K562 (cell line): ENCODE measurements around the gene BMPER. TPM values are rescaled to one million over a fixed set of nuclear protein-coding genes. Genes with fewer than 3 reads are reported as not detected.

Experiments
- ATAC-seq: fragments of 200-7000 bp; cut with Tn5 transposase; 3 replicates; pipeline ENCODE4 v1.9.1; 2020; ENCODE audit warnings: moderate library complexity
- BruUV-seq: library from RNA; stranded (reverse); fragments of 400-500 nt; replicated peaks from 2 replicates; lab custom pipeline; 2021; lab: Mats Ljungman, UMichigan
- CTCF ChIA-PET: fragments of 300-600 bp; formaldehyde crosslinking; extraction: SDS; loops from one replicate; lab custom pipeline; 2021; ENCODE audit warnings: low intra/inter-chr PET ratio; lab: Yijun Ruan, JAX
- POLR2A ChIA-PET: fragments of 300-600, 350-650 bp; sonication (Branson Sonifier 250); formaldehyde crosslinking; extraction: SDS; loops from one replicate; lab custom pipeline; 2021; ENCODE audit warnings: antibody characterized with exemption, inconsistent platforms; lab: Yijun Ruan, JAX
- DNase-seq, 4 experiments: peaks; one replicate each; pipeline versions ENCODE4 v3.0.0 to v3.0.0-alpha.2; 2011 to 2018; ENCODE audit warnings: low spot score in 3 of 4, mixed read lengths in 3 of 4; ENCODE audit errors: extremely low read depth in 1 of 4
- FAIRE-seq: peaks from 2 replicates; lab custom pipeline; 2011; peaks lifted over from hg19 to GRCh38; lab: Jason Lieb, UNC
- H2AFZ ChIP-seq: 2 replicates; pipeline ENCODE4 v1.6.0; 2011; ENCODE audit warnings: low read depth, low read length, control low read depth, inconsistent platforms
- H3K27ac ChIP-seq: fragments of 200-600 bp; 3 replicates; pipeline ENCODE4 v1.8.0; 2011; ENCODE audit warnings: low read depth, mild to moderate bottlenecking, control low read depth, inconsistent platforms, low read length, moderate library complexity, mixed read lengths; ENCODE audit errors: extremely low read depth
- H3K27me3 ChIP-seq, 2 experiments: fragments of 300-600 bp in 1 of 2; 2 replicates in 1 of 2; 3 replicates in 1 of 2; pipeline versions ENCODE4 v1.6.0 to v1.8.0; 2011; ENCODE audit warnings: inconsistent platforms in 2 of 2, low read length in 2 of 2, mild to moderate bottlenecking in 1 of 2, mixed read lengths in 1 of 2, moderate library complexity in 1 of 2; ENCODE audit not compliant: control insufficient read depth in 2 of 2, insufficient read depth in 2 of 2
- H3K36me3 ChIP-seq: fragments of 300-600 bp; 3 replicates; pipeline ENCODE4 v1.8.0; 2011; ENCODE audit warnings: mild to moderate bottlenecking, low read length, inconsistent platforms; ENCODE audit not compliant: control insufficient read depth, insufficient read depth
- H3K4me1 ChIP-seq, 2 experiments: fragments of 200-600 bp in 1 of 2; replicated peaks in 1 of 2; 2 replicates in 1 of 2; 3 replicates in 1 of 2; pipeline versions ENCODE4 v1.5.1 to v1.8.0; 2011; ENCODE audit warnings: inconsistent platforms in 2 of 2, low read length in 2 of 2, mild to moderate bottlenecking in 1 of 2, mixed read lengths in 1 of 2, moderate library complexity in 1 of 2; ENCODE audit not compliant: control insufficient read depth in 2 of 2, insufficient read depth in 2 of 2
- H3K4me2 ChIP-seq: 2 replicates; pipeline ENCODE4 v1.6.1; 2011; ENCODE audit warnings: low read length, control low read depth, inconsistent platforms, mixed read lengths; ENCODE audit not compliant: insufficient read depth
- H3K4me3 ChIP-seq: fragments of 200-600 bp; sonication (generic), shearing (Covaris generic); 2 replicates; pipeline ENCODE4 v1.5.1; 2016; ENCODE audit warnings: control low read depth, inconsistent platforms
- H3K79me2 ChIP-seq: fragments of 200-600 bp; 3 replicates; pipeline ENCODE4 v1.8.0; 2011; ENCODE audit warnings: low read length, inconsistent platforms; ENCODE audit not compliant: control insufficient read depth, insufficient read depth
- H3K9ac ChIP-seq, 2 experiments: 2 replicates each; pipeline versions ENCODE4 v1.6.0 to v1.6.1; 2011; ENCODE audit warnings: low read depth in 2 of 2, low read length in 2 of 2, control low read depth in 1 of 2, inconsistent platforms in 1 of 2, mild to moderate bottlenecking in 1 of 2, mixed read lengths in 1 of 2; ENCODE audit not compliant: insufficient read depth in 1 of 2
- H3K9me1 ChIP-seq: one replicate; pipeline ENCODE4 v1.6.0; 2011; ENCODE audit warnings: inconsistent platforms, mild to moderate bottlenecking, low read length, moderate library complexity; ENCODE audit not compliant: control insufficient read depth, insufficient read depth
- H3K9me3 ChIP-seq: replicated peaks from 2 replicates; pipeline ENCODE4 v1.5.1; 2011; ENCODE audit warnings: low read depth, low read length, inconsistent platforms; ENCODE audit not compliant: control insufficient read depth, insufficient read depth
- H4K20me1 ChIP-seq: replicated peaks from 2 replicates; pipeline ENCODE4 v1.6.1; 2011; ENCODE audit warnings: low read length, inconsistent platforms, mixed read lengths; ENCODE audit not compliant: control insufficient read depth, insufficient read depth
- ATF1 ChIP-seq, 2 experiments: fragments of 450-650 bp in 1 of 2; IDR thresholded peaks; 2 replicates each; pipeline ENCODE4 v1.6.1; 2016; ENCODE audit warnings: missing compliant biosample characterization in 1 of 2, missing genetic modification characterization in 1 of 2
- CBX8 ChIP-seq: fragments of 200-600 bp; sonication (generic); IDR thresholded peaks from 2 replicates; pipeline ENCODE4 v1.6.1; 2012; ENCODE audit warnings: borderline replicate concordance, mixed run types, low read depth, mild to moderate bottlenecking, moderate library complexity, mixed read lengths, low read length, control low read depth, inconsistent platforms; ENCODE audit not compliant: poor library complexity, severe bottlenecking; ENCODE audit errors: extremely low read depth
- CSDE1 ChIP-seq, 2 experiments: fragments of 450-650 bp; IDR thresholded peaks; 2 replicates each; pipeline ENCODE4 v1.6.1; 2016; ENCODE audit warnings: mild to moderate bottlenecking in 1 of 2
- HSF4 ChIP-seq: fragments of 250-450 bp; sonication (Bioruptor Pico); IDR thresholded peaks from 2 replicates; pipeline ENCODE4 v2.1.2; 2022; ENCODE audit warnings: mild to moderate bottlenecking, moderate library complexity, borderline replicate concordance
- NUFIP1 ChIP-seq: fragments of 450-650 bp; IDR thresholded peaks from 2 replicates; pipeline ENCODE4 v1.6.1; 2018; ENCODE audit not compliant: partially characterized antibody
- ZNF408 ChIP-seq: fragments of 250-450 bp; sonication (Bioruptor Pico); IDR thresholded peaks from 2 replicates; pipeline ENCODE4 v1.4.0; 2020; ENCODE audit warnings: low read depth, mild to moderate bottlenecking, moderate library complexity
- WGBS: fragments of 100-300 bp; shearing (Covaris generic); methylation state at CpG from one replicate; pipeline ENCODE4 v1.1.6; 2016; ENCODE audit warnings: low coverage, mixed read lengths; ENCODE audit not compliant: insufficient coverage; ENCODE audit errors: missing lambda C conversion rate; 5-methylcytosine and 5-hydroxymethylcytosine counted together
- in situ Hi-C: fragments of 300-500 bp; cut with MboI; formaldehyde crosslinking; loops from 4 replicates; pipeline ENCODE4 v1.15.0; 2018; ENCODE audit warnings: inconsistent platforms, mixed read lengths
- intact Hi-C: fragments of 100-400 bp; cut with micrococcal nuclease; formaldehyde crosslinking; loops from 2 replicates; pipeline ENCODE4 v1.14.2; 2022
- polyA plus RNA-seq, 8 experiments: library from polyadenylated mRNA; depleted of rRNA in 4 of 8; stranded (reverse) in 5 of 8; unstranded in 3 of 8; fragments of >200 nt; fragmentation: Nextera tagmentation in 2 of 8; fragmentation: Illumina TruSeq in 1 of 8; extraction: Ambion mirVana in 2 of 8; extraction: Trizol in 1 of 8; gene quantifications; 2 replicates each; pipeline versions ENCODE4 v1.2.1 to v1.2.3, GENCODE V29; 2011 to 2014; ENCODE audit warnings: inconsistent platforms in 1 of 8, missing spikeins in 1 of 8
- total RNA-seq, 7 experiments: library from RNA; depleted of rRNA in 6 of 7; stranded (reverse); fragments of >200 nt in 6 of 7; fragmentation: Illumina TruSeq in 2 of 7; extraction: Trizol in 2 of 7; gene quantifications; 2 replicates each; pipeline versions ENCODE4 v1.2.1 to v1.2.3, GENCODE V29; 2011 to 2021; ENCODE audit warnings: low replicate concordance in 1 of 7
- TF ChIP-seq, protein P1 (sequence below): sonication (generic); formaldehyde crosslinking; IDR thresholded peaks from 2 replicates; pipeline ENCODE4 v1.8.0; 2023; ENCODE audit warnings: mild to moderate bottlenecking, missing genetic modification reagents
- TF ChIP-seq, protein P2 (sequence below): sonication (generic); formaldehyde crosslinking; IDR thresholded peaks from 2 replicates; pipeline ENCODE4 v1.8.1; 2022; ENCODE audit warnings: missing genetic modification reagents
- TF ChIP-seq, protein P3 (sequence below): fragments of 250-450 bp; sonication (Bioruptor Pico); IDR thresholded peaks from 2 replicates; pipeline ENCODE4 v1.5.0; 2020; ENCODE audit warnings: mild to moderate bottlenecking
- TF ChIP-seq, protein P4 (sequence below), 2 experiments: fragments of 450-650 bp; IDR thresholded peaks; 2 replicates each; pipeline ENCODE4 v1.6.1; 2016; ENCODE audit warnings: mild to moderate bottlenecking in 2 of 2, borderline replicate concordance in 1 of 2, low read depth in 1 of 2, moderate library complexity in 1 of 2

Gene BMPER
- total and polyA plus RNA-seq, 9 of the 15 experiments (the other 6 are each of a cell fraction or from before 2014, with no cell fraction given) = not detected

- Histone ChIP-seq H4K20me1 (no peaks in the 10 kb centered on the region; the same call in 1 of the 2 replicates), H3K4me1 (no peaks in the 10 kb centered on the region), H3K4me2 (no peak overlapping the region), H2AFZ (no peak overlapping the region), H3K36me3 (no peaks in the 10 kb centered on the region), H3K9ac (no peak overlapping the region), H3K79me2 (no peaks in the 10 kb centered on the region), H3K9me1 (no peaks in the 10 kb centered on the region), H3K9me3 (no peaks in the 10 kb centered on the region), H3K4me3 (no peak overlapping the region), H3K27me3 (no peaks in the 10 kb centered on the region), H3K27ac (no peak overlapping the region)
- BruUV-seq = no TSS peak
- in situ Hi-C loops = no loop called here
- no peak for FAIRE-seq
- ATAC-seq = no peak
- DNase-seq = no peak
- 0% methylated on average over 4 of the region's 4 CpGs for WGBS
- ChIA-PET CTCF (no interaction called here), POLR2A (no interaction called here)
- intact Hi-C loops = no loop called here
- TF ChIP-seq CSDE1 (IDR thresholded peaks at IDR 0.05) (no peak), ZNF408 (CRISPR knock-in tag) (no peak), NUFIP1 (no peak), HSF4 (CRISPR knock-in tag) (no peak), ATF1 (CRISPR knock-in tag; IDR thresholded peaks at IDR 0.05) (no peak), ATF1 (tag; IDR thresholded peaks at IDR 0.05) (no peak), CBX8 (no peak)
- TF ChIP-seq, protein P1, sequence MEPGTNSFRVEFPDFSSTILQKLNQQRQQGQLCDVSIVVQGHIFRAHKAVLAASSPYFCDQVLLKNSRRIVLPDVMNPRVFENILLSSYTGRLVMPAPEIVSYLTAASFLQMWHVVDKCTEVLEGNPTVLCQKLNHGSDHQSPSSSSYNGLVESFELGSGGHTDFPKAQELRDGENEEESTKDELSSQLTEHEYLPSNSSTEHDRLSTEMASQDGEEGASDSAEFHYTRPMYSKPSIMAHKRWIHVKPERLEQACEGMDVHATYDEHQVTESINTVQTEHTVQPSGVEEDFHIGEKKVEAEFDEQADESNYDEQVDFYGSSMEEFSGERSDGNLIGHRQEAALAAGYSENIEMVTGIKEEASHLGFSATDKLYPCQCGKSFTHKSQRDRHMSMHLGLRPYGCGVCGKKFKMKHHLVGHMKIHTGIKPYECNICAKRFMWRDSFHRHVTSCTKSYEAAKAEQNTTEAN (CRISPR knock-in tag) = no peak
- TF ChIP-seq, protein P2, sequence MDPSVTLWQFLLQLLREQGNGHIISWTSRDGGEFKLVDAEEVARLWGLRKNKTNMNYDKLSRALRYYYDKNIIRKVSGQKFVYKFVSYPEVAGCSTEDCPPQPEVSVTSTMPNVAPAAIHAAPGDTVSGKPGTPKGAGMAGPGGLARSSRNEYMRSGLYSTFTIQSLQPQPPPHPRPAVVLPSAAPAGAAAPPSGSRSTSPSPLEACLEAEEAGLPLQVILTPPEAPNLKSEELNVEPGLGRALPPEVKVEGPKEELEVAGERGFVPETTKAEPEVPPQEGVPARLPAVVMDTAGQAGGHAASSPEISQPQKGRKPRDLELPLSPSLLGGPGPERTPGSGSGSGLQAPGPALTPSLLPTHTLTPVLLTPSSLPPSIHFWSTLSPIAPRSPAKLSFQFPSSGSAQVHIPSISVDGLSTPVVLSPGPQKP = no peak
- TF ChIP-seq, protein P3, sequence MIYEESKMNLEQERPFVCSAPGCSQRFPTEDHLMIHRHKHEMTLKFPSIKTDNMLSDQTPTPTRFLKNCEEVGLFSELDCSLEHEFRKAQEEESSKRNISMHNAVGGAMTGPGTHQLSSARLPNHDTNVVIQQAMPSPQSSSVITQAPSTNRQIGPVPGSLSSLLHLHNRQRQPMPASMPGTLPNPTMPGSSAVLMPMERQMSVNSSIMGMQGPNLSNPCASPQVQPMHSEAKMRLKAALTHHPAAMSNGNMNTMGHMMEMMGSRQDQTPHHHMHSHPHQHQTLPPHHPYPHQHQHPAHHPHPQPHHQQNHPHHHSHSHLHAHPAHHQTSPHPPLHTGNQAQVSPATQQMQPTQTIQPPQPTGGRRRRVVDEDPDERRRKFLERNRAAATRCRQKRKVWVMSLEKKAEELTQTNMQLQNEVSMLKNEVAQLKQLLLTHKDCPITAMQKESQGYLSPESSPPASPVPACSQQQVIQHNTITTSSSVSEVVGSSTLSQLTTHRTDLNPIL (CRISPR knock-in tag) = no peak
- TF ChIP-seq, protein P4, sequence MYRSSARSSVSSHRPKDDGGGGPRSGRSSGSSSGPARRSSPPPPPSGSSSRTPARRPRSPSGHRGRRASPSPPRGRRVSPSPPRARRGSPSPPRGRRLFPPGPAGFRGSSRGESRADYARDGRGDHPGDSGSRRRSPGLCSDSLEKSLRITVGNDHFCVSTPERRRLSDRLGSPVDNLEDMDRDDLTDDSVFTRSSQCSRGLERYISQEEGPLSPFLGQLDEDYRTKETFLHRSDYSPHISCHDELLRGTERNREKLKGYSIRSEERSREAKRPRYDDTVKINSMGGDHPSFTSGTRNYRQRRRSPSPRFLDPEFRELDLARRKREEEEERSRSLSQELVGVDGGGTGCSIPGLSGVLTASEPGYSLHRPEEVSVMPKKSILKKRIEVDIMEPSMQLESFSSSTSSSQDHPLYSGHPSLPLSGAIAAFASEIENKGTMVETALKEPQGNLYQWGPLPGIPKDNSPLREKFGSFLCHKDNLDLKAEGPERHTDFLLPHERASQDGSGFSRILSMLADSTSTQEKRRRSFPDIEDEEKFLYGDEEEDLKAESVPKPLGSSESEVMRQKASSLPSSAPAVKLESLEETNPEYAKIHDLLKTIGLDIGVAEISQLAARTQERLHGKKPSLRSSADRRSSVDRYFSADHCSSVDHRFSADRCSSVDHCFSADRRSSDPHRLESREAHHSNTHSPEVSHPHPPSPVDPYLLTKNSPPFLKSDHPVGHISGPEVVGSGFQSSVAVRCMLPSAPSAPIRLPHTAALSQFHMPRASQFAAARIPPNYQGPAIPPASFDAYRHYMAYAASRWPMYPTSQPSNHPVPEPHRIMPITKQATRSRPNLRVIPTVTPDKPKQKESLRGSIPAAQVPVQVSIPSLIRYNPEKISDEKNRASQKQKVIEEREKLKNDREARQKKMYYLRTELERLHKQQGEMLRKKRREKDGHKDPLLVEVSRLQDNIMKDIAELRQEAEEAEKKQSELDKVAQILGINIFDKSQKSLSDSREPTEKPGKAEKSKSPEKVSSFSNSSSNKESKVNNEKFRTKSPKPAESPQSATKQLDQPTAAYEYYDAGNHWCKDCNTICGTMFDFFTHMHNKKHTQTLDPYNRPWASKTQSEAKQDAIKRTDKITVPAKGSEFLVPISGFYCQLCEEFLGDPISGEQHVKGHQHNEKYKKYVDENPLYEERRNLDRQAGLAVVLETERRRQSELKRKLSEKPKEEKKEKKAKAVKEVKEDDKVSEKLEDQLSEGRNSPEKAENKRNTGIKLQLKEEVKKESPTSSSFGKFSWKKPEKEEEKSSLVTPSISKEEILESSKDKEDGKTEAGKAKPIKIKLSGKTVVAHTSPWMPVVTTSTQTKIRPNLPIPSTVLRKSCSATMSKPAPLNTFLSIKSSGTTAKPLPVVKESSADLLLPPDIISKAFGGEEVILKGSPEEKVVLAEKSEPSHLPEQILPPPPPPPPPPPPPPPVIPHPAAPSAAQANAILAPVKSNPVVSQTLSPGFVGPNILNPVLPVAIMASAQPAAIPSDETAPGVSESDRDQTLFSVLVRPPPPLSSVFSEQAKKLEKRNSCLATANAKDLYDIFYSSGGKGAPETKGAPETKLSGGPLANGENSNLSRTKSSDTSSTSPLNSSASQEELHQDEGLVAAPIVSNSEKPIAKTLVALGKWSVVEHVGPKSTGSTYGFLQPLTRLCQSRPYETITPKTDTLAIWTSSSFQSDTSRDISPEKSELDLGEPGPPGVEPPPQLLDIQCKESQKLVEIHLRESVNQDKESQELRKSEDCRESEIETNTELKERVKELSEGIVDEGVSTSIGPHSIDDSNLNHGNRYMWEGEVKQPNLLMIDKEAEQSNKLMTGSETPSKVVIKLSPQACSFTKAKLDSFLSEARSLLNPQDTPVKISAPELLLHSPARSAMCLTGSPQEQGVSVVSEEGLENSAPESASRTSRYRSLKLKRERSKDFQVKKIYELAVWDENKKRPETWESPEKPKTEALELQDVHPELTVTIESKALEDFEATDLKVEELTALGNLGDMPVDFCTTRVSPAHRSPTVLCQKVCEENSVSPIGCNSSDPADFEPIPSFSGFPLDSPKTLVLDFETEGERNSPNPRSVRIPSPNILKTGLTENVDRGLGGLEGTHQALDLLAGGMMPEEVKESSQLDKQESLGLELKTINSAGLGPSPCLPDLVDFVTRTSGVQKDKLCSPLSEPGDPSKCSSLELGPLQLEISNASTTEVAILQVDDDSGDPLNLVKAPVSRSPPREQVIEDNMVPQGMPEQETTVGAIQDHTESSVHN (IDR thresholded peaks at IDR 0.05; ENCODE audit: borderline replicate concordance in 1 of 2, low read depth in 1 of 2) = no peak
Observed at GRCh38 chr7:33881316-33881715, 24.0 kb upstream of the BMPER start.
